HCT116 (cell line): ENCODE results near the gene HSD17B12. TPM values are rescaled to one million over a fixed set of nuclear protein-coding genes. Genes with fewer than 3 reads are reported as not detected.
A peak's percentile ranks its signal among the peaks of the same experiment; 100 is the strongest.

Experiments used
- ATAC-seq: fragments of 200-7000 bp; cut with Tn5 transposase; 2 replicates; pipeline ENCODE4 v1.9.1; 2020; ENCODE audit warnings: mild to moderate bottlenecking, moderate library complexity
- BruUV-seq: library from RNA; stranded (reverse); fragments of 400-500 nt; replicated peaks from 2 replicates; lab custom pipeline; 2021; lab: Mats Ljungman, UMichigan
- CTCF ChIA-PET: fragments of 300-600 bp; sonication (Branson Sonifier 250); formaldehyde crosslinking; loops from one replicate; lab custom pipeline; 2021; ENCODE audit warnings: antibody characterized with exemption; lab: Charles Lee
- POLR2A ChIA-PET: fragments of 300-600, 350-600 bp; sonication (Branson Sonifier 250); formaldehyde crosslinking; loops from one replicate; lab custom pipeline; 2021; ENCODE audit warnings: antibody characterized with exemption; lab: Charles Lee
- RAD21 ChIA-PET, 2 experiments: fragments of 300-600 bp; sonication (Branson Sonifier 250); formaldehyde crosslinking; loops; one replicate each; lab custom pipeline; 2023; ENCODE audit warnings: low total read pairs in 2 of 2; ENCODE audit not compliant: uncharacterized antibody in 2 of 2, unreplicated experiment in 2 of 2, low non-redundant PET in 1 of 2; lab: Charles Lee
- DNase-seq: peaks from one replicate; pipeline ENCODE4 v3.0.0-alpha.2; 2010; ENCODE audit warnings: low read depth, low spot score
- H2AFZ ChIP-seq: fragments of 200-600 bp; shearing (Covaris generic), sonication (generic); 2 replicates; pipeline ENCODE4 v1.6.1; 2017; ENCODE audit warnings: low read depth, mixed run types, mixed read lengths, antibody characterized with exemption, low read length; ENCODE audit not compliant: poor library complexity, severe bottlenecking
- H3K27ac ChIP-seq: 2 replicates; pipeline ENCODE4 v1.5.1; 2012; ENCODE audit warnings: low read depth, low read length
- H3K27me3 ChIP-seq: fragments of 200-600 bp; sonication (generic); 2 replicates; pipeline ENCODE4 v1.6.1; 2016; ENCODE audit warnings: mixed run types, low read length, mixed read lengths; ENCODE audit not compliant: insufficient read depth
- H3K36me3 ChIP-seq, 2 experiments: fragments of 200-500 bp in 1 of 2; fragments of 200-600 bp in 1 of 2; sonication (Bioruptor generic) in 1 of 2; sonication (generic) in 1 of 2; 2 replicates each; pipeline versions ENCODE4 v1.5.1 to v1.6.1; 2014 to 2016; ENCODE audit warnings: low read length in 2 of 2, inconsistent platforms in 1 of 2, mixed read lengths in 1 of 2, mixed run types in 1 of 2; ENCODE audit not compliant: insufficient read depth in 2 of 2, control insufficient read depth in 1 of 2
- H3K4me1 ChIP-seq, 2 experiments: fragments of 200-600 bp in 1 of 2; sonication (generic) in 1 of 2; 2 replicates each; pipeline versions ENCODE4 v1.5.1 to v1.6.1; 2012 to 2017; ENCODE audit warnings: low read length in 2 of 2, inconsistent platforms in 1 of 2, mild to moderate bottlenecking in 1 of 2, mixed read lengths in 1 of 2, mixed run types in 1 of 2, moderate library complexity in 1 of 2; ENCODE audit not compliant: insufficient read depth in 2 of 2, control insufficient read depth in 1 of 2
- H3K4me2 ChIP-seq: fragments of 200-600 bp; sonication (generic); 2 replicates; pipeline ENCODE4 v1.6.1; 2017; ENCODE audit warnings: mixed run types, low read length, mixed read lengths
- H3K4me3 ChIP-seq, 2 experiments: fragments of 200-600 bp in 1 of 2; sonication (generic) in 1 of 2; replicated peaks in 1 of 2; 2 replicates each; pipeline ENCODE4 v1.5.1; 2011 to 2016; ENCODE audit warnings: low read length in 2 of 2, control low read depth in 1 of 2, low read depth in 1 of 2, mild to moderate bottlenecking in 1 of 2, mixed read lengths in 1 of 2, mixed run types in 1 of 2
- H3K79me2 ChIP-seq: fragments of 200-600 bp; sonication (generic); 2 replicates; pipeline ENCODE4 v1.6.1; 2017; ENCODE audit warnings: mild to moderate bottlenecking, mixed run types, low read length, moderate library complexity, mixed read lengths; ENCODE audit not compliant: insufficient read depth
- H3K9ac ChIP-seq: fragments of 200-600 bp; sonication (generic); 2 replicates; pipeline ENCODE4 v1.6.1; 2016; ENCODE audit warnings: low read length, mixed read lengths
- H3K9me2 ChIP-seq: fragments of 200-600 bp; sonication (generic), shearing (Covaris generic); 2 replicates; pipeline ENCODE4 v1.6.1; 2017; ENCODE audit warnings: mixed run types, mild to moderate bottlenecking, moderate library complexity; ENCODE audit not compliant: insufficient read depth
- H3K9me3 ChIP-seq, 2 experiments: fragments of 200-500 bp in 1 of 2; fragments of 200-600 bp in 1 of 2; sonication (Bioruptor generic) in 1 of 2; sonication (generic) in 1 of 2; 2 replicates each; pipeline ENCODE4 v1.6.1; 2014 to 2017; ENCODE audit warnings: low read length in 2 of 2, mixed read lengths in 2 of 2, inconsistent platforms in 1 of 2, low read depth in 1 of 2, mild to moderate bottlenecking in 1 of 2, mixed run types in 1 of 2, moderate library complexity in 1 of 2; ENCODE audit not compliant: control insufficient read depth in 1 of 2, insufficient read depth in 1 of 2
- H4K20me1 ChIP-seq: fragments of 200-600 bp; sonication (generic), shearing (Covaris generic); 2 replicates; pipeline ENCODE4 v1.6.1; 2017; ENCODE audit warnings: mixed run types, mild to moderate bottlenecking, moderate library complexity; ENCODE audit not compliant: insufficient read depth
- CBX3 ChIP-seq: IDR thresholded peaks from 2 replicates; pipeline ENCODE4 v1.6.1; 2012; ENCODE audit warnings: low read depth
- CEBPB ChIP-seq: IDR thresholded peaks from 2 replicates; pipeline ENCODE4 v1.6.1; 2012; ENCODE audit warnings: low read depth
- EGR1 ChIP-seq: IDR thresholded peaks from 2 replicates; pipeline ENCODE4 v1.6.1; 2012; ENCODE audit warnings: low read depth
- EZH2 ChIP-seq: fragments of 200-600 bp; sonication (generic); IDR thresholded peaks from 2 replicates; pipeline ENCODE4 v1.6.1; 2017; ENCODE audit warnings: antibody characterized with exemption, mixed run types
- JUND ChIP-seq: IDR thresholded peaks from 2 replicates; pipeline ENCODE4 v1.6.1; 2012
- POLR2A ChIP-seq: IDR thresholded peaks from 2 replicates; pipeline ENCODE4 v1.7.0; 2011; ENCODE audit warnings: borderline replicate concordance; ENCODE audit not compliant: insufficient read depth, insufficient read length; ENCODE audit errors: extremely low read depth
- RAD21 ChIP-seq: IDR thresholded peaks from 2 replicates; pipeline ENCODE4 v1.6.1; 2012; ENCODE audit warnings: low read depth, mild to moderate bottlenecking
- SIN3A ChIP-seq: IDR thresholded peaks from 2 replicates; pipeline ENCODE4 v1.6.1; 2012; ENCODE audit warnings: low read depth
- SP1 ChIP-seq: IDR thresholded peaks from 2 replicates; pipeline ENCODE4 v1.6.1; 2012; ENCODE audit warnings: low read depth
- SRF ChIP-seq: IDR thresholded peaks from 2 replicates; pipeline ENCODE4 v1.6.1; 2012; ENCODE audit warnings: low read depth
- TCF7L2 ChIP-seq: IDR thresholded peaks from 2 replicates; pipeline ENCODE4 v1.7.0; 2011; ENCODE audit warnings: borderline replicate concordance, inconsistent platforms; ENCODE audit not compliant: insufficient read depth, insufficient read length; ENCODE audit errors: extremely low read depth
- ZFX ChIP-seq: fragments of 450-650 bp; IDR thresholded peaks from 2 replicates; pipeline ENCODE4 v1.6.1; 2017
- intact Hi-C: fragments of 100-400 bp; cut with micrococcal nuclease; formaldehyde crosslinking; loops from 2 replicates; pipeline ENCODE4 v1.10.0; 2022
- total RNA-seq: library from RNA; stranded (reverse); gene quantifications from one replicate; pipeline ENCODE4 v1.2.1, GENCODE V29; 2021; ENCODE audit not compliant: unreplicated experiment
- TF ChIP-seq, protein P1 (sequence below): IDR thresholded peaks from 2 replicates; pipeline ENCODE4 v1.6.1; 2012
- TF ChIP-seq, protein P2 (sequence below), 3 experiments: fragments of 200-600 bp in 1 of 3; sonication (generic) in 1 of 3; IDR thresholded peaks in 2 of 3; conservative IDR thresholded peaks in 1 of 3; 2 replicates each; pipeline ENCODE4 v1.5.1; 2012 to 2017; ENCODE audit warnings: low read depth in 2 of 3, low read length in 2 of 3, antibody characterized with exemption in 1 of 3, borderline replicate concordance in 1 of 3, control low read depth in 1 of 3, mild to moderate bottlenecking in 1 of 3, mixed read lengths in 1 of 3, mixed run types in 1 of 3, moderate library complexity in 1 of 3; ENCODE audit not compliant: insufficient read depth in 1 of 3
- TF ChIP-seq, protein P3 (sequence below): IDR thresholded peaks from 2 replicates; pipeline ENCODE4 v1.6.1; 2012
- TF ChIP-seq, protein P4 (sequence below): IDR thresholded peaks from 2 replicates; pipeline ENCODE4 v1.6.1; 2012; ENCODE audit warnings: low read depth

Gene HSD17B12
- total RNA-seq, 1 experiment from 2014 or later: 83.7 TPM

DNA sequence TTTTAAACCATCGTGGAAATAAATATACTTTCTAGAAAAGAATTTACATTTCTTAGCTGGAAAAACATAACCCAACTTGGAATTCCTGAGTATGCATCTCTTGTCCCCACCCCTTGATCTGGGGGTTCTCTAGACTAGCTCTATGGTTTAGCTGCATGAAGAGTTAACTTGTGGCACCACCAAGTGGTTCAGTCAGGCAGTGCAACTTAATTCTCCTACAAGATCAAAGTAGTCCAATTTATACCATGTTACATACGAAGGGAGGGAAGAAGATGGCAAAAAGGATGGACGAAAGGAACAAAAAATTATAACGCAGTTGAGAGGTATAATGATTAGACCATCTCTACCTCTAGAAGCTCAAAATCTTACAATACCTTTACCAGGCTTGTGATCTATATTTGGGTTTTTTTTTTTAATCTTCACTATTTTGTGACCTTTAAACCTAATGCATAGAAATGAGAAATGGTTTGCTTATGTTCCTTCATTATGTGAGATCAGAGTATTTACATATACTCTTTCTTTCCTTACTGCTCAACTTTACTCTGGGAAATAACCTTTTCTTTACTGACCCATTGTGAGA lies 171.6 kb downstream of the HSD17B12 start:
- RAD21 ChIA-PET: interaction anchor here (0.6 to 1.4 kb wide), 6 partner anchors 20 to 296 kb away, joined by 3 to 5 read pairs (median 3); no protein-coding TSS in a partner anchor
- Histone ChIP-seq H3K4me3 (no peak overlapping the region), H3K36me3 (peaks cover 3 to 9% of the 10 kb centered on the region in 2 experiments; a peak in 3 of 4 replicates), H3K4me2 (no peak overlapping the region), H3K4me1 (no peaks in the 10 kb centered on the region), H3K27ac (no peak overlapping the region), H3K9ac (no peak overlapping the region), H3K9me3 (no peaks in the 10 kb centered on the region), H2AFZ (no peak overlapping the region), H3K9me2 (no peaks in the 10 kb centered on the region), H3K79me2 (no peaks in the 10 kb centered on the region), H4K20me1 (no peaks in the 10 kb centered on the region), H3K27me3 (no peaks in the 10 kb centered on the region)
- intact Hi-C loops: loop anchor here (1.0 to 5.0 kb wide), 3 partner anchors 27 to 348 kb away; no protein-coding TSS in a partner anchor
- POLR2A ChIA-PET: no interaction called here
- DNase-seq (peak; percentile 67), ATAC-seq (peak; percentile 91)
- BruUV-seq: no TSS peak
- TF ChIP-seq SIN3A (no peak), TCF7L2 (peak; percentile 56), EZH2 (no peak), EGR1 (no peak), SP1 (no peak), CBX3 (no peak), JUND (no peak), RAD21 (peak; percentile 85), POLR2A (no peak), ZFX (no peak), SRF (no peak), CEBPB (no peak)
- TF ChIP-seq, protein P1, sequence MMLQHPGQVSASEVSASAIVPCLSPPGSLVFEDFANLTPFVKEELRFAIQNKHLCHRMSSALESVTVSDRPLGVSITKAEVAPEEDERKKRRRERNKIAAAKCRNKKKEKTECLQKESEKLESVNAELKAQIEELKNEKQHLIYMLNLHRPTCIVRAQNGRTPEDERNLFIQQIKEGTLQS: no peak
- TF ChIP-seq, protein P2, sequence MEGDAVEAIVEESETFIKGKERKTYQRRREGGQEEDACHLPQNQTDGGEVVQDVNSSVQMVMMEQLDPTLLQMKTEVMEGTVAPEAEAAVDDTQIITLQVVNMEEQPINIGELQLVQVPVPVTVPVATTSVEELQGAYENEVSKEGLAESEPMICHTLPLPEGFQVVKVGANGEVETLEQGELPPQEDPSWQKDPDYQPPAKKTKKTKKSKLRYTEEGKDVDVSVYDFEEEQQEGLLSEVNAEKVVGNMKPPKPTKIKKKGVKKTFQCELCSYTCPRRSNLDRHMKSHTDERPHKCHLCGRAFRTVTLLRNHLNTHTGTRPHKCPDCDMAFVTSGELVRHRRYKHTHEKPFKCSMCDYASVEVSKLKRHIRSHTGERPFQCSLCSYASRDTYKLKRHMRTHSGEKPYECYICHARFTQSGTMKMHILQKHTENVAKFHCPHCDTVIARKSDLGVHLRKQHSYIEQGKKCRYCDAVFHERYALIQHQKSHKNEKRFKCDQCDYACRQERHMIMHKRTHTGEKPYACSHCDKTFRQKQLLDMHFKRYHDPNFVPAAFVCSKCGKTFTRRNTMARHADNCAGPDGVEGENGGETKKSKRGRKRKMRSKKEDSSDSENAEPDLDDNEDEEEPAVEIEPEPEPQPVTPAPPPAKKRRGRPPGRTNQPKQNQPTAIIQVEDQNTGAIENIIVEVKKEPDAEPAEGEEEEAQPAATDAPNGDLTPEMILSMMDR (IDR thresholded peaks at IDR 0.05 in 2 of 3, conservative IDR thresholded peaks at IDR 0.05 in 1 of 3; ENCODE audit: borderline replicate concordance in 1 of 3, insufficient read depth in 1 of 3, low read depth in 2 of 3, low read length in 2 of 3): peak; percentile 69 to 94 (median 73); a peak in 5 of 6 replicates
- TF ChIP-seq, protein P3, sequence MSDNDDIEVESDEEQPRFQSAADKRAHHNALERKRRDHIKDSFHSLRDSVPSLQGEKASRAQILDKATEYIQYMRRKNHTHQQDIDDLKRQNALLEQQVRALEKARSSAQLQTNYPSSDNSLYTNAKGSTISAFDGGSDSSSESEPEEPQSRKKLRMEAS: no peak
- TF ChIP-seq, protein P4, sequence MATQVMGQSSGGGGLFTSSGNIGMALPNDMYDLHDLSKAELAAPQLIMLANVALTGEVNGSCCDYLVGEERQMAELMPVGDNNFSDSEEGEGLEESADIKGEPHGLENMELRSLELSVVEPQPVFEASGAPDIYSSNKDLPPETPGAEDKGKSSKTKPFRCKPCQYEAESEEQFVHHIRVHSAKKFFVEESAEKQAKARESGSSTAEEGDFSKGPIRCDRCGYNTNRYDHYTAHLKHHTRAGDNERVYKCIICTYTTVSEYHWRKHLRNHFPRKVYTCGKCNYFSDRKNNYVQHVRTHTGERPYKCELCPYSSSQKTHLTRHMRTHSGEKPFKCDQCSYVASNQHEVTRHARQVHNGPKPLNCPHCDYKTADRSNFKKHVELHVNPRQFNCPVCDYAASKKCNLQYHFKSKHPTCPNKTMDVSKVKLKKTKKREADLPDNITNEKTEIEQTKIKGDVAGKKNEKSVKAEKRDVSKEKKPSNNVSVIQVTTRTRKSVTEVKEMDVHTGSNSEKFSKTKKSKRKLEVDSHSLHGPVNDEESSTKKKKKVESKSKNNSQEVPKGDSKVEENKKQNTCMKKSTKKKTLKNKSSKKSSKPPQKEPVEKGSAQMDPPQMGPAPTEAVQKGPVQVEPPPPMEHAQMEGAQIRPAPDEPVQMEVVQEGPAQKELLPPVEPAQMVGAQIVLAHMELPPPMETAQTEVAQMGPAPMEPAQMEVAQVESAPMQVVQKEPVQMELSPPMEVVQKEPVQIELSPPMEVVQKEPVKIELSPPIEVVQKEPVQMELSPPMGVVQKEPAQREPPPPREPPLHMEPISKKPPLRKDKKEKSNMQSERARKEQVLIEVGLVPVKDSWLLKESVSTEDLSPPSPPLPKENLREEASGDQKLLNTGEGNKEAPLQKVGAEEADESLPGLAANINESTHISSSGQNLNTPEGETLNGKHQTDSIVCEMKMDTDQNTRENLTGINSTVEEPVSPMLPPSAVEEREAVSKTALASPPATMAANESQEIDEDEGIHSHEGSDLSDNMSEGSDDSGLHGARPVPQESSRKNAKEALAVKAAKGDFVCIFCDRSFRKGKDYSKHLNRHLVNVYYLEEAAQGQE: no peak
- CTCF ChIA-PET: interaction anchor here (0.6 to 3.4 kb wide), 24 partner anchors 8 to 433 kb away, joined by 3 to 40 read pairs (median 6); no protein-coding TSS in a partner anchor
